Chondrocyte (in vitro differentiated cells): ENCODE data around the gene NUDT1. TPM values are rescaled to one million over a fixed set of nuclear protein-coding genes. Genes with fewer than 3 reads are reported as not detected.

Experiments
- DNase-seq: peaks from one replicate; pipeline ENCODE4 v3.0.0; 2021; ENCODE audit warnings: mixed read lengths, low spot score
- H3K27ac Mint-ChIP-seq: one replicate; pipeline ENCODE4 v1.8.0; 2021; ENCODE audit warnings: mild to moderate bottlenecking, moderate library complexity, mixed read lengths; ENCODE audit not compliant: unreplicated experiment
- H3K27me3 Mint-ChIP-seq: 2 replicates; pipeline ENCODE4 v1.8.0; 2021; ENCODE audit warnings: low read depth, mixed read lengths
- H3K36me3 Mint-ChIP-seq: 2 replicates; pipeline ENCODE4 v1.8.0; 2021; ENCODE audit warnings: low read depth, mixed read lengths
- H3K4me1 Mint-ChIP-seq: 2 replicates; pipeline ENCODE4 v1.8.0; 2021; ENCODE audit warnings: low read depth, mild to moderate bottlenecking, mixed read lengths
- H3K4me3 Mint-ChIP-seq: one replicate; pipeline ENCODE4 v1.8.0; 2021; ENCODE audit warnings: mild to moderate bottlenecking, moderate library complexity, mixed read lengths; ENCODE audit not compliant: unreplicated experiment
- H3K9me3 Mint-ChIP-seq: 2 replicates; pipeline ENCODE4 v1.8.0; 2021; ENCODE audit warnings: low read depth, mixed read lengths
- CTCF ChIP-seq: fragments of 200-600 bp; sonication (generic); IDR thresholded peaks from 2 replicates; pipeline ENCODE4 v1.5.0; 2021; ENCODE audit warnings: antibody characterized with exemption, mild to moderate bottlenecking, moderate library complexity
- total RNA-seq: library from RNA; stranded (reverse); gene quantifications from 3 replicates; pipeline ENCODE4 v1.2.1, GENCODE V29; 2021

NUDT1 gene
- total RNA-seq, 1 donor from 2014 or later: 9.5 TPM

- H3K36me3 Mint-ChIP-seq: peaks cover 31% of the 10 kb centered on the region
- H3K27ac Mint-ChIP-seq: no peak overlapping the region
- no peaks in the 10 kb centered on the region for H3K9me3 Mint-ChIP-seq
- no peak for DNase-seq
- TF ChIP-seq CTCF: no peak
- H3K4me3 Mint-ChIP-seq: no peak overlapping the region
- no peaks in the 10 kb centered on the region for H3K27me3 Mint-ChIP-seq
- H3K4me1 Mint-ChIP-seq: no peaks in the 10 kb centered on the region
Measured at GRCh38 chr7:2220506-2220905, 21.5 kb upstream of the NUDT1 start.

GRCh38 chr7:2220954-2221353 lies 21.1 kb upstream of the NUDT1 start:
- H3K9me3 Mint-ChIP-seq: no peaks in the 10 kb centered on the region
- H3K4me1 Mint-ChIP-seq: no peaks in the 10 kb centered on the region
- no peak overlapping the region for H3K4me3 Mint-ChIP-seq
- no peak overlapping the region for H3K27ac Mint-ChIP-seq
- TF ChIP-seq CTCF: no peak
- H3K27me3 Mint-ChIP-seq: no peaks in the 10 kb centered on the region
- H3K36me3 Mint-ChIP-seq: peaks cover 30% of the 10 kb centered on the region
- DNase-seq: no peak

GRCh38 chr7:2222516-2222915 lies 19.5 kb upstream of the NUDT1 start:
- H3K4me1 Mint-ChIP-seq: no peaks in the 10 kb centered on the region
- no peaks in the 10 kb centered on the region for H3K9me3 Mint-ChIP-seq
- TF ChIP-seq CTCF: no peak
- H3K27ac Mint-ChIP-seq: no peak overlapping the region
- peaks cover 22% of the 10 kb centered on the region for H3K36me3 Mint-ChIP-seq
- no peak for DNase-seq
- no peaks in the 10 kb centered on the region for H3K27me3 Mint-ChIP-seq
- no peak overlapping the region for H3K4me3 Mint-ChIP-seq

- no peak overlapping the region for H3K4me3 Mint-ChIP-seq
- H3K4me1 Mint-ChIP-seq: no peaks in the 10 kb centered on the region
- no peak for TF ChIP-seq CTCF
- no peak for DNase-seq
- no peak overlapping the region for H3K27ac Mint-ChIP-seq
- H3K27me3 Mint-ChIP-seq: no peaks in the 10 kb centered on the region
- peaks cover 19% of the 10 kb centered on the region for H3K36me3 Mint-ChIP-seq
- no peaks in the 10 kb centered on the region for H3K9me3 Mint-ChIP-seq
Measured at GRCh38 chr7:2223321-2223720, 18.7 kb upstream of the NUDT1 start.

- no peaks in the 10 kb centered on the region for H3K27me3 Mint-ChIP-seq
- no peak overlapping the region for H3K4me3 Mint-ChIP-seq
Measured at GRCh38 chr7:2224491-2224928, 17.5 kb upstream of the NUDT1 start.

More at GRCh38 chr7:2224491-2224928, 17.5 kb upstream of the NUDT1 start:
- Mint-ChIP-seq H3K4me1 (no peaks in the 10 kb centered on the region), H3K36me3 (peaks cover 18% of the 10 kb centered on the region), H3K9me3 (no peaks in the 10 kb centered on the region), H3K27ac (no peak overlapping the region)
- no peak for TF ChIP-seq CTCF
- DNase-seq: no peak
